Activated CD8-positive, alpha-beta T cell treated with anti-CD3 and anti-CD28 coated beads, Interleukin-2, amount 10 ng/mL, durations not matched to agents 7 days and 5 days (primary cell): ENCODE measurements around the gene INCA1. TPM values are rescaled to one million over a fixed set of nuclear protein-coding genes. Genes with fewer than 3 reads are reported as not detected.

ENCODE experiments used
- ATAC-seq: fragments of 150-1000 bp; cut with Tn5 transposase; one replicate; pipeline ENCODE4 v1.10.0; 2021; ENCODE audit warnings: moderate library complexity
- CTCF ChIA-PET: fragments of 350-600 bp; sonication (Branson Sonifier 250); formaldehyde crosslinking; loops from one replicate; lab custom pipeline; 2021; ENCODE audit warnings: antibody characterized with exemption; lab: Charles Lee
- POLR2A ChIA-PET: fragments of 350-600 bp; sonication (Branson Sonifier 250); formaldehyde crosslinking; loops from one replicate; lab custom pipeline; 2021; ENCODE audit warnings: antibody characterized with exemption; lab: Charles Lee
- DNase-seq: peaks from one replicate; pipeline ENCODE4 v3.0.0-alpha.2; 2020
- H3K27ac Mint-ChIP-seq: one replicate; pipeline ENCODE4 v1.8.0; 2021; ENCODE audit warnings: mild to moderate bottlenecking, mixed read lengths
- H3K27me3 Mint-ChIP-seq: one replicate; pipeline ENCODE4 v1.8.0; 2021; ENCODE audit warnings: low read depth, mixed read lengths
- H3K36me3 Mint-ChIP-seq: one replicate; pipeline ENCODE4 v1.8.0; 2021; ENCODE audit warnings: low read depth, mixed read lengths
- H3K4me1 Mint-ChIP-seq: one replicate; pipeline ENCODE4 v1.8.0; 2021; ENCODE audit warnings: low read depth, mixed read lengths
- H3K4me3 Mint-ChIP-seq: one replicate; pipeline ENCODE4 v1.8.0; 2021; ENCODE audit warnings: mild to moderate bottlenecking, mixed read lengths
- H3K9me3 Mint-ChIP-seq: one replicate; pipeline ENCODE4 v1.8.0; 2022; ENCODE audit warnings: mixed read lengths; ENCODE audit not compliant: insufficient read depth
- total RNA-seq, 2 experiments: library from RNA; stranded (reverse); gene quantifications; one replicate each; pipeline ENCODE4 v1.2.3, GENCODE V29; 2021

The INCA1 gene
- total RNA-seq, 2 experiments from 2014 or later = 0.26 to 0.29 TPM

DNA sequence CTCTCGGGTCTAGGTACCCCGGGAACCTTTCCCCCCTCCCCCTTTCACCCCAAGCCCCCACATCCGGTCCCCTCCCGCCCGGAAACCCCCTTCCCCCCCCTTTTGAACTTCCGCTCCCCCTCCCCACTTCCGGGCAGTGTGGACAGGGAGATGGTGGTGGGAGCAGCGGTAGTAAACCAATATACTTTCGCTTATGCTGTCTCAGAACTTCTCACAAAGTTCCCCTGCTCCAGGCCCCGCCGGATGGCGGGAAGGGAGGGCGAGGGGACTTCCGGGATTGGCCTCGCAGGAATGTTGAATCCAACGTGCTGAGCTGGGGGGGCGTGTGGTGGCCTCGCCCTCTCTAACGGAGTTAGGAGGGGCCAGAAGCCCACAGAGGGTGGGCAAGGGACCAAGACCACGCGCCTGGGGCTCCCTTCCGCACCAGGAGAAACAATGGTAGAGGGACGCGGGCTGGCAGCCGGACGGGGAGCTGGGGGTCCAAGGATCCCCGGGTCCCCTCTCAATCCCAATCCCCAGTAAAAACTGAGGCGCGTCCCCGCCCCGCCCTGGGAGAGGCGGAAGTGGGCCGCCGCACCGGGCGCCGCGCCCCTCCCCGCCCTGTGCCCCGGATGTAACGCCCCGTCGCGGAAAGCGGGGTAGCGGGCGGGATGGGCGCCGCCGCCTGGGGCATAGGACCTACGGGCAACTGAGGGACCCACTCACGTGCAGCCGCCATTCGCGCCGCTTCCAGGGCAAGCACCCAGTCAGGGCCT is 49.7 kb downstream of the INCA1 start:
- peak; percentile 16 for ATAC-seq

DNA sequence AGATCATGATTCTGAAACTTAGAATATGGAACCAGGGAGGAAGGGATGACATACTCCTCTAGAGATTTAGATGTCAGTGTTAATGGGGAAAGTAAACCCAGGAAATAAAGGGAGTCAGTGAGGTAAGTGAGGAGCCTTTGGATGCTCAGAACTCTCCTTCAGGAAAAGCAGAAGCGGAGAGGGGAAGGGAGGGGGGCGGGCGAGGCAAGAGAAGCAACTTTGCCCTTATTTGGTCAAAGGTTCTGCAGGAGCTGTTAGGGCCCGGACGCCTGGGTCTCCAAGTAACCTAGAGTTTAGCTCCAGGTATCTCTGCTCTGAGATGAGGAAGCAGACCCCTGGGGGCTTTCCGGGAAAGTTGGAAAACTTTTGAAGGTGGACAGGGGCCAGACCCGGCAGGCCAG is 50.3 kb downstream of the INCA1 start:
- H3K4me1 Mint-ChIP-seq = peaks cover 57% of the 10 kb centered on the region
- H3K27ac Mint-ChIP-seq = peak overlapping the region; percentile 88
- peak overlapping the region; percentile 97 for H3K4me3 Mint-ChIP-seq
- ChIA-PET CTCF (interaction anchor here (1.2 to 3.5 kb wide), 5 partner anchors 10 to 44 kb away, joined by 3 to 13 read pairs (median 4); partner anchors contain the start of genes CHRNE and SPAG7), POLR2A (interaction anchor here (1.0 to 10.0 kb wide), 11 partner anchors 7 to 216 kb away, joined by 3 to 239 read pairs (median 4); partner anchors contain the start of genes RNF167, SLC25A11 and SPAG7)
- no peaks in the 10 kb centered on the region for H3K27me3 Mint-ChIP-seq
- H3K9me3 Mint-ChIP-seq = no peaks in the 10 kb centered on the region
- peaks cover 60% of the 10 kb centered on the region for H3K36me3 Mint-ChIP-seq
- DNase-seq (no peak), ATAC-seq (no peak)

More for the DNA sequence above, 49.7 kb downstream of the INCA1 start:
- Mint-ChIP-seq H3K4me3 (peak overlapping the region; percentile 97), H3K9me3 (no peaks in the 10 kb centered on the region), H3K27ac (peak overlapping the region; percentile 99), H3K36me3 (peaks cover 54% of the 10 kb centered on the region), H3K4me1 (peaks cover 51% of the 10 kb centered on the region), H3K27me3 (no peaks in the 10 kb centered on the region)
- DNase-seq = peak; percentile 84
- ChIA-PET CTCF (interaction anchor here (1.2 to 3.5 kb wide), 3 partner anchors 9 to 38 kb away, joined by 4 to 13 read pairs (median 4); partner anchors contain the start of gene SPAG7), POLR2A (interaction anchor here (0.8 to 10.0 kb wide), 13 partner anchors 7 to 217 kb away, joined by 3 to 239 read pairs (median 5); partner anchors contain the start of genes C17orf107, CHRNE, RNF167 and SLC25A11)

DNA sequence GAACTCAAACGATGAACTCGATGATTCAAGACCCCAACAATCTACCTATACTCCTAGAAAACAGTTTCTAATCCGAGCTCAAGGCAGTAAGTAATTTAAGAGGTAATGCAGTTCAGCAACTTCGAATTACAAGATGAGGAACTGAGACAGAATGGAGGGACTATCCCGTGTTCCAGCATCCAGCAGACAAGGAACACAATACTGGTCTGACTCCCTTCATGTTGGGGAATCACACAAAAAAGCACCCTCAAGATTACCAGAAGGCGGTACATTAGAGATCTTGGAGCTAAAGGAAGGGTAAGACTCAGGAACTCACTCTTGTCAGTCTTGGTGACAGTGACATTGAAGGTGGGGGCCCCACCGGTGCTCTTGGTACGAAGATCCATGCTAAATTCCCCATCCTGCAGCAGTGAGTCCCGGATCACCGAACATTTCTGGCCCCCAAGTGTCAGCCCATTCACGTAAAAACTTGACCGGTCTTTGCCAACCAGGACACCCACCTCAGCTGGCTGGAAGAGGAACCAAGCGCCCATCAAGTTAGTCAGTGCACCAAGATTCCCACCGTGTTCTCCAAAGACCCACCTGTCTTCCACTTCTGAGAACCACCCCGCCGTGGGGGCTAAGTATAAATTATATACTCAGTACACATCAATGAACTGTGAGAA is 50.9 kb downstream of the INCA1 start:
- Mint-ChIP-seq H3K9me3 (no peaks in the 10 kb centered on the region), H3K4me1 (peaks cover 56% of the 10 kb centered on the region), H3K27me3 (no peaks in the 10 kb centered on the region), H3K4me3 (peak overlapping the region; percentile 97), H3K27ac (peak overlapping the region; percentile 88), H3K36me3 (peaks cover 66% of the 10 kb centered on the region)
- CTCF ChIA-PET = interaction anchor here (1.1 to 3.5 kb wide), 5 partner anchors 11 to 115 kb away, joined by 3 to 13 read pairs (median 3); partner anchors contain the start of genes CHRNE and SPAG7
- POLR2A ChIA-PET = interaction anchor here (1.0 to 10.0 kb wide), 13 partner anchors 6 to 237 kb away, joined by 3 to 239 read pairs (median 4); partner anchors contain the start of genes CAMTA2, RNF167, SLC25A11 and SPAG7
- peak; percentile 45 for DNase-seq
- no peak for ATAC-seq

DNA sequence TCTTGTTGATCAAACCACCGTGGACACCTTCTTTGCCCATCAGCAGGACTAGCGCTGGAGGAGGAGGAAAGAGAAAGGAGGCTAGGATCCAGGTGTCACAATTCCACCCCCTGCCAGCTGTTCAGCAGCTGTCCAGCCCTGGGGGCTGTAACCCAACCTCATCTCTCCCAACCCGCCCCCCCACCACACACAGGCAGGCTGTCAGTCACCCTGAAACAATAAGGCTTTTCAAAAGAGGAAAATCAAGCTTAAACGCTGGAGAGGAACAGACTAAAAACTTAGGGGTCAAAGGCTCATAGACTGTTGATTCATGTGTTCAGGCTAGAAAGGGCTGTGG is 51.4 kb downstream of the INCA1 start:
- Mint-ChIP-seq H3K4me1 (peaks cover 52% of the 10 kb centered on the region), H3K27ac (peak overlapping the region; percentile 88), H3K9me3 (no peaks in the 10 kb centered on the region), H3K27me3 (no peaks in the 10 kb centered on the region), H3K4me3 (peak overlapping the region; percentile 97), H3K36me3 (peaks cover 71% of the 10 kb centered on the region)
- DNase-seq (no peak), ATAC-seq (no peak)
- CTCF ChIA-PET = interaction anchor here (1.1 to 3.5 kb wide), 4 partner anchors 11 to 116 kb away, joined by 3 to 13 read pairs (median 3); partner anchors contain the start of genes CHRNE and SPAG7
- POLR2A ChIA-PET = interaction anchor here (0.6 to 10.0 kb wide), 8 partner anchors 9 to 236 kb away, joined by 3 to 239 read pairs (median 3); partner anchors contain the start of genes CAMTA2 and SPAG7

DNA sequence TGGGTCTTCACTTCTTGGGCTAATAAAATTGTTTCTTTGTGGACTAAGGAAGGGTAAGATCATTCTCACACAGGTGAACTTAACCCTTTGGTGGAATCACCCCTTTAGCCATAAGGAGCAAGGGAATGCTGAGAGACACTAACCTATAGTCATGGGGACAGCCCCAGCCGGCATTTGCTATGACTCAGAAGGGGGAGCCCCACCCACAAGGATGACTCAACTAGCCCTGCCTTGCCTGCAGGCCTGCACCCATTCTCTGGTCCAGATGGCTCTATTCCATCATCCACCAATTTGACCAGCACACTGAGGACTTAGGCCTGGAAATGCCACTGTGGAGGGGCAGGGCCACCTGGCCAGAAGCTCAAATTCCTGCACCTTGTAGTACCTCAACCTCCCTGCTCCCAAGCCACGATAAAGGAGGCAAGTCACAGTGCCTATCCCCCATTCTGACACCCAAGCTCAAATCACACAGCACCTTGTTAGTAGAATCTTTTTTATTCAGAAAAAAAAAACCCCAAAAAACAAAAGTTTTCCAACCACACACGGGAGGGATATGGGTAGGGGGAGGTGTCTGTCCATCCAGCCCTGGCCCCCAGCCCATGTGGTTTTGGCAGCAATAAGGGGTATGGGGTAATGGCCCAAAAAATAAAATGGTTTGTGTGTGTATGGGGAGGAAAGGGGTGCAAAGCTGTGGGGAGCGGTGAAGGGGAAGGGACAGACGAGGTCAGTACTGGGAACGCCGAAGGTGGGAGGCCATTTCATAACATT is 52.0 kb downstream of the INCA1 start:
- CTCF ChIA-PET = interaction anchor here (1.1 to 3.5 kb wide), 4 partner anchors 22 to 116 kb away, joined by 3 to 13 read pairs (median 4); partner anchors contain the start of genes CHRNE and SPAG7
- DNase-seq = peak; percentile 90

DNA sequence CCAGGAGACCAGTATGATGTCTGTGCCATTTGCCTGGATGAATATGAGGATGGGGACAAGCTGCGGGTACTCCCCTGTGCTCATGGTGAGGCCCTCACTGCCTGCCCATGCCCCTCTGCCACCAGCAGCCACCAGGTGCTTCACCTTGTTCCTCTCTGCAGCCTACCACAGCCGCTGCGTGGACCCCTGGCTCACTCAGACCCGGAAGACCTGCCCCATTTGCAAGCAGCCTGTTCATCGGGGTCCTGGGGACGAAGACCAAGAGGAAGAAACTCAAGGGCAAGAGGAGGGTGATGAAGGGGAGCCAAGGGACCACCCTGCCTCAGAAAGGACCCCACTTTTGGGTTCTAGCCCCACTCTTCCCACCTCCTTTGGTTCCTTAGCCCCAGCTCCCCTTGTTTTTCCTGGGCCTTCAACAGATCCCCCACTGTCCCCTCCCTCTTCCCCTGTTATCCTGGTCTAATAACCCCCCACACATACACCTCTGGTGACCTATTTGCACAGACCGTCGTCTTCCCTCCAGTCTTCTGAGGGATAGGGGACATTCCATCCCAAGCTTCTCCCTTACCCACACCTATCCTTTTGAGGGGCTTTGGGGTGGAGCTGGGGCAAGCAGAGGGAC is 52.7 kb downstream of the INCA1 start:
- no peaks in the 10 kb centered on the region for H3K27me3 Mint-ChIP-seq
- DNase-seq (peak; percentile 63), ATAC-seq (no peak)
- H3K4me1 Mint-ChIP-seq = peaks cover 45% of the 10 kb centered on the region
- CTCF ChIA-PET = interaction anchor here (1.2 kb wide), 1 partner anchor 22 kb away, joined by 4 read pairs; no protein-coding TSS in a partner anchor
- peak overlapping the region; percentile 88 for H3K27ac Mint-ChIP-seq
- POLR2A ChIA-PET = interaction anchor here (0.6 to 10.0 kb wide), 5 partner anchors 14 to 388 kb away, joined by 3 to 239 read pairs (median 3); partner anchors contain the start of genes C17orf107 and SPAG7
- peak overlapping the region; percentile 97 for H3K4me3 Mint-ChIP-seq
- H3K9me3 Mint-ChIP-seq = no peaks in the 10 kb centered on the region
- H3K36me3 Mint-ChIP-seq = peaks cover 81% of the 10 kb centered on the region

More for the DNA sequence above, 52.0 kb downstream of the INCA1 start:
- Mint-ChIP-seq H3K36me3 (peaks cover 76% of the 10 kb centered on the region), H3K4me3 (peak overlapping the region; percentile 97), H3K27me3 (no peaks in the 10 kb centered on the region), H3K9me3 (no peaks in the 10 kb centered on the region), H3K27ac (peak overlapping the region; percentile 88), H3K4me1 (peaks cover 46% of the 10 kb centered on the region)
- ATAC-seq = peak; percentile 24
- POLR2A ChIA-PET = interaction anchor here (0.6 to 10.0 kb wide), 7 partner anchors 10 to 236 kb away, joined by 3 to 239 read pairs (median 3); partner anchors contain the start of genes CAMTA2 and SPAG7

DNA sequence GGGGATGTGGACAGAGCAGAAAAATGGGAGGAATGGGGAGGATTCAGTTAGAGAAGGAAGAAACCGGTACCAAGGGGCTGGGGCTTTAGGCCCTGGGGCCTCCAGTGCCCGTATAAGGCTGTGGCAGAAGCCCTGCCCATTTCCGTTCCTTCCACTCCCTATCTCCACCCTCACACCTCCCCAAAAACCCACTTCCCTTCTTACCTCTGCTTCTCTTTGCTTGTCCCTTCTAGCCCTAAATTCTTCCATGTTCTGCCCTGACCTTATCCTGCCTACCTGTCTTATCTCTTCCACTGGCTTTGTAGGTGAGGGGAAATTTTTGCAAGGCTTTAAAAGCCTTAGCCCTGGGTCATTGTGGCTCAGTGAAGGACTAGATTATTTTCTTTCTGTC is 53.2 kb downstream of the INCA1 start:
- Mint-ChIP-seq H3K27me3 (no peaks in the 10 kb centered on the region), H3K27ac (peak overlapping the region; percentile 88), H3K9me3 (no peaks in the 10 kb centered on the region), H3K4me1 (peaks cover 45% of the 10 kb centered on the region), H3K4me3 (peak overlapping the region; percentile 97), H3K36me3 (peaks cover 82% of the 10 kb centered on the region)
- DNase-seq = peak; percentile 87
- ATAC-seq = peak; percentile 16
- ChIA-PET CTCF (interaction anchor here (0.7 to 1.2 kb wide), 2 partner anchors 23 to 35 kb away, joined by 4 read pairs; no protein-coding TSS in a partner anchor), POLR2A (interaction anchor here (0.6 to 10.0 kb wide), 5 partner anchors 24 to 388 kb away, joined by 3 to 239 read pairs (median 3); partner anchors contain the start of genes C17orf107 and SPAG7)

DNA sequence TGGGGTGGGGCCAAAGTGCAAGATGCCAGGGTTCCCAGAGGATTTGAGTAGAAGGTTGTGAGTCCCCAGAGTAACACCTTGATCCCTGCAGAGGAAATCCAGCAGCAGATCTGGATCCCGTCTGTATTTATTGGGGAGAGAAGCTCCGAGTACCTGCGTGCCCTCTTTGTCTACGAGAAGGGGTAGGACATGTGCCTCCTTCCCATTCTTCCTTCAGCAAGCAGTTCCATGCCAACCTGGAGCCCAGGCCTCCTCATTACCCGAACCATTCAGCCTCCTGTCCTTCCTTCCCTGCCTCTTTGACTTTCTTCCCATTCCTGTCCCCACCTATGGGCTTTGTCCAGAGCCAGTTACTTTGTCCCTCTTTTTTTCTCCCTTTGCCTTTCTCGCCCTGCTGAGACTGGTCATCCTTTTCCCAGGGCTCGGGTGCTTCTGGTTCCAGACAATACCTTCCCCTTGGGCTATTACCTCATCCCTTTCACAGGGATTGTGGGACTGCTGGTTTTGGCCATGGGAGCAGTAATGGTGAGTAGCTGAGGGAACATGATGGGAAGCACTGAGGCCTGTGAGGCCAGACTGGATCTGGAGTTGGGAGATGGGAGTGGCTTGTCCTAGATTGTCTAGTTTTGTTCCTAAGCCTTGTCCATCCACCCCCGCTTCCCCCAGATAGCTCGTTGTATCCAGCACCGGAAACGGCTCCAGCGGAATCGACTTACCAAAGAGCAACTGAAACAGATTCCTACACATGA is 54.4 kb downstream of the INCA1 start:
- Mint-ChIP-seq H3K4me3 (peak overlapping the region; percentile 97), H3K27ac (peak overlapping the region; percentile 88), H3K36me3 (peaks cover 88% of the 10 kb centered on the region), H3K4me1 (peaks cover 54% of the 10 kb centered on the region), H3K9me3 (no peaks in the 10 kb centered on the region), H3K27me3 (no peaks in the 10 kb centered on the region)
- ChIA-PET POLR2A (interaction anchor here (1.1 to 5.8 kb wide), 2 partner anchors 25 to 34 kb away, joined by 4 to 101 read pairs; partner anchors contain the start of gene SPAG7), CTCF (no interaction called here)
- DNase-seq = no peak
- no peak for ATAC-seq

DNA sequence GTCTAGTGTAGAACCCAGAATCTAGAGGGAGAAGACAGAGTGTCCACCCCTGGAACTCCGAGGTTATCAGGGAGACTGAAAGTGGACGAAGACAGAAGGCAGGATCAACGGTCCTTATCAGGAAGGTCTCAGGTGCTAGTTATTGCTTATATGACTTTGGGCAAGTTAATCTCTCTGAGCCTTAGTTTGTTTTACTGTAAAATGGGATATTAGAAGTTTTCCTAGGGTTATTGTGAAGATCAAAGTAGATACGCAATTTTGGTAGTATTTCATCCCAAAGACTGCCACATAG is 56.1 kb downstream of the INCA1 start:
- CTCF ChIA-PET = interaction anchor here (2.5 to 3.4 kb wide), 2 partner anchors 10 to 26 kb away, joined by 8 to 26 read pairs; partner anchors contain the start of genes ENO3 and SPAG7
- POLR2A ChIA-PET = interaction anchor here (1.8 to 5.8 kb wide), 4 partner anchors 9 to 46 kb away, joined by 9 to 101 read pairs (median 40); partner anchors contain the start of genes CAMTA2, ENO3, PFN1 and SPAG7
- ATAC-seq (no peak), DNase-seq (no peak)
- Mint-ChIP-seq H3K9me3 (no peaks in the 10 kb centered on the region), H3K27ac (peak overlapping the region; percentile 88), H3K27me3 (no peaks in the 10 kb centered on the region), H3K4me3 (peak overlapping the region; percentile 97), H3K36me3 (peaks cover 88% of the 10 kb centered on the region), H3K4me1 (peaks cover 71% of the 10 kb centered on the region)
